GM18526 (cell line): ENCODE data around the gene TAS2R16.

Experiments
- POLR2A ChIP-seq: IDR thresholded peaks from 3 replicates; pipeline ENCODE4 v1.6.1; 2011; ENCODE audit not compliant: insufficient read length; ENCODE audit errors: extremely low read depth

Gene TAS2R16, protein sequence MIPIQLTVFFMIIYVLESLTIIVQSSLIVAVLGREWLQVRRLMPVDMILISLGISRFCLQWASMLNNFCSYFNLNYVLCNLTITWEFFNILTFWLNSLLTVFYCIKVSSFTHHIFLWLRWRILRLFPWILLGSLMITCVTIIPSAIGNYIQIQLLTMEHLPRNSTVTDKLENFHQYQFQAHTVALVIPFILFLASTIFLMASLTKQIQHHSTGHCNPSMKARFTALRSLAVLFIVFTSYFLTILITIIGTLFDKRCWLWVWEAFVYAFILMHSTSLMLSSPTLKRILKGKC

DNA sequence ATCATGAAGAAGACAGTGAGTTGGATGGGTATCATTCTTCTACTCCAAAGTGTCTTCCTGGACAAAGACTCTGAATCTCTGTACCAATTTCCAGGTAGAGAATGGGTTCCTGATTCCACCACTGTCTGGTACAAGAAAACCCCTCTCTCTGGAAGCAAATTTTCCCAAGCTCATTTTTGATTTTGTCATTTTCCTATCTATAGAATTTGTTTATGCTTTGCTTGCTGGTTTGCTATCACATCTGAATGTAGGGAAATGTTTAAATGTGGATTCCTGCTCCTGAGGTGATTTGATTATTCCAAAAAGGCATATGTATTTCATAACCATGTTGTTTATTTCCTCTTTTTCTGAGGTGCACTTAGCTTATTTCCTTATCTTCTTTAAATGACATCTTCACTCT is at the start of gene TAS2R16:
Gene TAS2R16, minus strand, starts transcription at position 101 of the 400 bp plus-strand sequence. Its CDS starts 66 bp downstream, at position 35.
- TF ChIP-seq POLR2A = no peak

DNA sequence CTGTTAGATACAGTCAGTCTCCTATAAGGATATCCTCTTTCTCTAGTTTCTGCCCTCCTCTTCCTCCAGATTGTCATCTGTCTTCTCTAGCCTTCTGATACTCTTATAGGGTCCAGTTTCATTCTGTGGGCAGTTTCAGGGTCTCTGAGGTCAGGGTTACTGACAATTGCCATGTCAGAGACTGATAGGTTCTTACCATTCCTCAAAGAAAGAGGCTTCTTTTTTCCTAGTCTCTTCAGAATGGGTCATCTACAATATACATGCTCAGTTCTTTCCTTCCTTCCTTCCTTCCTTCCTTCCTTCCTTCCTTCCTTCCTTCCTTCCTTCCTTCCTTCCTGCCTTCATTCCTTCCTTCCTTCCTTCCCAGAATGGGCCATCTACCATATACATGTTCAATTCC is 48.1 kb upstream of the TAS2R16 start:
- no peak for TF ChIP-seq POLR2A

DNA sequence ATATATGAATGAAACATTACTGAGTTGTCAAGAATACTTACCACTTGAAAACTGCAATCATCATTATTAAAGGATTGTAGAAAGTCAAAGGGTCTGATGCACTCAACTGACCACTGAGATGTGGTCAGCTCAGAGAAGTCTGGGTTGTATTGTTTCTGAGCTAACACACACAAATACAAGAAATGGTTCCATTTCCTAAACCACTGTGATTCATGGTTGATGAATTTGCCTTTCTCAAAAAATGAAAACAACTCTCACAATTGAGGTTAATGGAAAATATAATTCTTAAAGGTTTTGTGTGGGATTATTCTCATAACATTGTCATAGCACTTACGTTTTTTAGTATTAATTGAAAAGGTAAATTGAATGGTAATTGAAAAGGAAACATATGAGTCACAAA is 45.6 kb upstream of the TAS2R16 start:
- TF ChIP-seq POLR2A = no peak

DNA sequence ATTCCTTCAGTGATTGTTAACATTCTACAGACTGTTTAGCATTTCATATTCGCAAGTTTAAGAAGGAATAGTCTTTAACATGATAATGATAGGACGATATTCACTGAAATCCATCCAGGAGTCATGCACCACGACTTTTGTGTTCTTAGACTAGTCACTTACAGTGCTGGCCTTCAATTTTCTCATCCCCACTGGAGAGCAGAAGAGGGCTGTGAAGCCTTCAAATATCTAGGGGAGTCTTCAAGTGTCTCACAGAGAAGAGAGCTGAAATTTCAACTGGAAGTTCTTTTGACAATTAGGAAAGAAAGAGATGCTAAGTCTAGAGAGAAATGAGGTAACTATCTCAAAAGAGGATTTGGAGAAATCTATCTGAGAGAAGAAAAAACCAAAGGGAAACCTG is 43.8 kb upstream of the TAS2R16 start:
- TF ChIP-seq POLR2A = no peak

DNA sequence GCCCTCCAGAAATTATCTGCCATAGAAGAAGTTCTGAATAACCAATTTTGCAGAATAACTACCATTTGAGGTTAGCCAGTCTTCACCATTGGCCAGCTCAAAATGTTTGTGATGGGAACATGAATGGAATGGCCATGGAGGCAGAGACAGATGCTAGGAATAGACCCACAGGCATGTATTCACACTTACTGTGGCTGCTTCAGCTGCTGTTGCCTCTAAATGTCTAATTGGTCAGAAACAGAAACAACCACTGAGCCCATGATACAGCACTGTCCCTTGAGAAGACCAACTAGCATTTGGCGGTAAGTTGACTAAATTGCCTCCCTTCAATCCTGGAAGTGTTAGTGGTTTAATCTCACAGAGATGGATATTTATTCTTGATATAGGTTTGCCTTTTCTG is 38.6 kb upstream of the TAS2R16 start:
- TF ChIP-seq POLR2A = no peak

DNA sequence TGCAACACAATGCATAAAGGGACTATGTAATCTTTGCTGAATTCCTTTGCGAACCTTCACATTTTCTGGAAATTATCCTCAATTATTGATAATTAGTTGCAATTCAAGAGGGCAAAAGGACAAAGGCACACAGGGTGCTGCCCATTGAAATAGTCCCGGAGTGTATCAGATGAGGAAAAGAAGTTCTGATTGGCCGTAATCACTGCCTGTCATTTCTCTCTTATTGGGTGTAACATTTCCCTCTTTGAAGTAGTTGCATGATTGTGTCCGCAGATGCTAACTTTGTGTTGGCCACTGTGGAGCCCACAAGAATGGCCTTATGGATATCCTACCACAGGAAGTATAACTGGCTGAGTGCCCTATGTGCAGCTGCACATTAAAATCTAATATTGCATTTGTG is 35.1 kb upstream of the TAS2R16 start:
- TF ChIP-seq POLR2A = no peak

DNA sequence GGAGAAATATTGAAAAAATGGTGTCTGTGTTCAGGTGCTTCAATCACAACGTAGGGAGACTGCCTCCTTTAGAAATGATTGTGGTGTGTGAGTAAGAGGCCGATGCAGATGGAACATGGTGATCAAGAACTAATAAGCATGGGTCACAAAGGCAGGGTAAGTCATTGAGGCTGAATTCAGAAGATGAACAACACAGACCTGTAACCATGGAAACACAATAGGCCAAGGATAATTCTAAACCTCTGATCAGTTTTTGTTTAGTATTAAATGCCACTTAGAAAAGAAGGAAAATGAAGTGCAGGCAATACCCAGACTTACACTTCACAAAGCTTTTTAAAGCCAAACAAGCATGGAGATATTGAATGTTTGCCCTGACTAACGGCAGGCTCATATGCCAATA is 32.8 kb upstream of the TAS2R16 start:
- TF ChIP-seq POLR2A = no peak

DNA sequence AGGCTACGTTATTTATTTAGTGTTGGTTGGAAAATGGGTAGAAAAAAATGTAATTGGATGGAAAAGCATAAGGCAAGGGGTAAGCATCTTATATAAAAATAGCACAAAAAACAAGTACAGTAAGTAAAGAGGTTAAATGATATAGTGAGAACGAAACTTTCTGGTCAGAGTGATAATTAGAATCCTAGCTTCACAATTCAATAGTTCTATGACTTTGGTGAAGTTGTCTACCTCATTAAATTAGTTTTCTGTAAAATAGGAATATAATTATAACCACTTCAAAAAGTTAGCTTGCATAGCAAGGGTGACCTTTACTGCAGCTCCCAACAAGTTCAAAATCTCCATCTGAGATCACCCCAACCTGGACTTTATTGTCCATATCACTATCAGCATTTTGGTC is 30.8 kb upstream of the TAS2R16 start:
- no peak for TF ChIP-seq POLR2A

DNA sequence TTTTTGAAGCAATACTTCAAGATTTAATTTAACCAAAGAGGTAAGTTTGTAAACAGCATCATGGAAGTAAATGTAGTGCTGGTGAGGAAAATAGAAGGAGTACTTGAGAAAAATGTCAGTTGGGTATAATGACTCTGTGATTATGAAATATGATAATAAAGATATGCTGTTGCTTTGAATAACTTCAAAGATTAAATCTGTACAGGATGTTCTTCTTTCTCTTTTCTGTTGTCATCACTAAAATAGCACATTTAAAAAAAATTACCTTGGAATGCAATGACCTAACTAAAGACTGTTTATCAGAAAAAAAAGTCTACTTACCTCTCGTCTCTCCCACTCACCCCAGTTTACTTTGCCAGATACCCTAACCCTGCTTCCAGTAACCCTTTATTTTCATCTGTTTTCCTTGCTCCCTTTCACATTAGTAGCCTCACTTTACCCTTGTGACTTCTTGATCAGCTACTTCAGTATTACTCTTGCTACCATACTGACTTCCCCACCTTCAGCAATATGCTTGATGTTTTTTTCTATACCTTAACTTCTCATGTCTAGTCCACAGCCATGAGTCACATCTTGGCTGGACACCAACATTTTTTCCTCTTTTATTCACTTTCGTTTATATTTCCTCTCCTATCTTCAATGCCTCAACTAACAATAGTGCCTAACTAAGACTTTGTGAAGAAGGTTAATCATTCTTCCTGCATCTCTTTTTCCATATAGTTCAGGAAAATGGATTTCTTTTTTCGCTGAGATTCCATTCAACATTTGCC is 29.7 kb upstream of the TAS2R16 start:
- no peak for TF ChIP-seq POLR2A

DNA sequence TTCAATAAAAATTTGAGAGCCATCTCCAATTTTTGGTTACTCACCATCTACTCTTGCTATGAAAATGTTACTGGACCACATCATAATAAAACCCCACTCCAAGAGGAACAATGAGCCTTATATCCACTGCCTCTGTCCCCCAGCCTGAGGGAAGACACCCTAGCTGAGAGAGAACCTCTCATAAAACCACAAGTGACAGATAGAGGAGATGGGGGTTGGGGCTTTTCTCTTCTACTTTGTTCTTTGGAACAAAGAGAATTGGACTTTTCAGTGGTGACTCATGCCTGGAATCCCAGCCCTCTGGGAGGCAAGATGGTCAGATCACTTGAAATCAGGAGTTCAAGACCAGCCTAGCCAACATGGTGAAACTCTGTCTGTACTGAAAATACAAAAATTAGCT is 27.6 kb upstream of the TAS2R16 start:
- no peak for TF ChIP-seq POLR2A

DNA sequence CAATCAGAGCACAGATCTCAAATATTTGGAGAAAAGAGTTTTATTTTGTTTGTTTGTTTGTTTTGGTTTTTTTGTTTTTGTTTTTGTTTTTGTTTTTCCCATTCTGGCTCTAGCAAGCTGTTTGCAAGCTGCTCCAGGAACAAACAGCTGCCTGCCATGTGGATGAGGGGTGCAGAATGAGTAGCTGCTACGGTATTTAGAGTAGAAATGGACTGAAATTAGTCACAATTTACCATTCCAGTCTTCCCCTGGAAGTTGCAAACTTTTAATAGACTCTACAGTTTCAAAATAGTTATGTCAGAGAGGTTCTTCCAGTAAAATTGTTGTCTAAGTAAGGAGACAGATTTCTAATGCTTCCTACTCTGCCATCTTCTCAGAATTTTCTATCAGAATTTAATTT is 27.1 kb upstream of the TAS2R16 start:
- TF ChIP-seq POLR2A = no peak

DNA sequence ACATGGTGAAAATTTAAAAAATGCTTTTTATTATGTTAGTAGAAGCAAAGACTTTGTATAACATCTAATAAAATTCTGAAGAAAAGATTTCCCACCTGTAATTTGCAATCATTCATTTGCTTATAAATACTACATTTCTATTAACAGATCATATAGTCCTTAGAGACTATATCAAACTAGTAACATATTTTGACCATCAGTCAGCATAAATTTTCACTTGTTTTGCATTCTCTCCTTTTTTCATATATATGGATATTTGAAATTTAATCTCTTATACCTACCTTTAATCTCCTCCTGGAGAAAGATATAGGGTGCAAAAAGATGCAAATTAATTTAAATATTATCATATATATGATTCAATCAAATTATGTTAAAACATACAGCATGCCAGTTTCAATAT is 16.9 kb upstream of the TAS2R16 start:
- no peak for TF ChIP-seq POLR2A

DNA sequence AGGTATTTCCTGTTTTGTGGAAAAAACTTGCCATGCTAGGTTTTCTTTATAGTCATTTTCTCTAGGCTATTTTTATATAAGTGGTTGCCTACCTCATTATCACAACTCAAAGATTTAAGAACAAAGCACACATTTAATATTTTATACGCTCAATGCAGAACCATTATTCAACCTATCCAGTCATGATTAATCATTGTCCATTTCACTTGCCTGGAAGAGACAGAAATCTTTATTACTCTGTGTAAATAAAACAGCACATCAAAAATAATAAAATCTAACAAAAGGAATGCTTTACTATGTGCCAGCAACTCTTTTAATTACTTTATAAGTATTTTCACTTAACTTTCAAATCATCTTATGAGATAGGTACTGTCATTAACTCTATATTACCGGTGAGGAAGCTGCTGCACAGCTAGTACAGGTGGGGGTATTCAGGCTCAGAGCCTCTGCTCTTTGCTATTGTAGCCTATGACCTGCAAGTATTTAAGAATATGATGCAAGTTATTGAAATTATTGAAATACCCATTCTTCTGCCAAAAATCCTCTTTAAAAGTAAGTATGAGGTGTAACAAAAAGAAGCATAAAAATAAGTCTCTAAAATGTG is 16.4 kb upstream of the TAS2R16 start:
- TF ChIP-seq POLR2A = no peak

DNA sequence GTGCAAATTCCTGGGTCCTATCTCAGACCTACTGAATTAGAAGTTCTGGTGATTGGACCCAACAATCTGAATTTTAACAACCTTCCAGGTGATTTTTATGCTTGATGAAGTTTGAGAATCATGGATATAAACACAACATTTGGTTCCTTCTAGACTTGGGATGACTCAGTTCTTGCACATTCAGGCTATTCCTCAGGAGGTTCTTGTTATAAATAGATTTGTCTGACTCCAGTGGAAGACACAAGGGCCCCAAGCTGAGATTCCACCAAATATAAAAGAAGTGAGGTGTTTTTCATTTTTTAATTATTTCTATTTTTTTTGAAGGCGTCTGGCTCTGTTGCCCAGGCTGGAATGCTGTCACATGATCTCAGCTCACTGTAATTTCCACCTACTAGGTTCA is 9.4 kb upstream of the TAS2R16 start:
- TF ChIP-seq POLR2A = no peak

DNA sequence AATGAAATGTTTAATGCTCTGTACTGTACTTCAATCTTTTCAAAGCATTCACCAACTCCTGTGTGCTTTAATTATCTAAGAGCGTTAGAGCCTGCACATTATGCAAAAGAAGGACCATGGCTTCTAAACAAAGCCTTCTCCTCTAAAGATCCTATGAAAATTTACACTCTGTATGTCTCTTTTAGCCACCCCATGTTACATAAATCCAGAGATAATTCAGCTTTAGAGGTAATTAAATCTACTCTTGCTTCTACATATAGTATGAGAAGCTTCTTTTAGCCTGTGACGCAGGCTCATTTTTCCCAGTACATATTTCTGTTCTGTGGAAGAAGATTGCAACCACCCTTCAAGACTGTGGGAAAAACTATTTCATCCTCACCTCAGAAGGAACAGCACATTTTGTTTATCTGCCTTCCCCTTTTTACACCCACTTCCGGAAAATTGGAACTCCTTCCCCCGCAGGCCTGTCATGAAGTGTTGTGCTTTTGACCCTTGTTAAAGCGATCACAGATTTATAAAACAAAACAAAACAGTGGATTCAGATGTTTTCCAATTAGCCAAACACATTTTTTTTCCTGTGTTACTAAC is 8.1 kb upstream of the TAS2R16 start:
- no peak for TF ChIP-seq POLR2A

DNA sequence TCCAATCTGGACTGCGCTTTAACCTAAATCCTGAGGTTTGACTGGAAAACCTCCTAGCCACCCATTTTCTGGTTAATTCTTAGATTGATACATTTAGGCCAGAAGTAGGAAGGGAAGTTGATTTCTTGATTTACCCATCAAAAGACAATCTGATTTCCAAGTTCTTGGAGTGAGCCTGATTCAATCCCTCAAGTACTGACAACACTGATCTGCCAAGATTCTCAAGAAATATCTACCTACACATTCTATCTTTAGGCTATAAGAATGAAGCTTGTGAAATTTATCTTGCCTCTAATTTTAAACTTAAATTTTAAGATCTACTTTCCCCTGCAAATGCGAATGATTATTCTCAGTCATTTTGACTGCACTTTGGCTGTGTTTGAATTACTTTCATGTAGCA is 5.9 kb downstream of the TAS2R16 start:
- TF ChIP-seq POLR2A = no peak
